Sigmoid colon (tissue), 7 donors: ENCODE measurements around the gene ABLIM3. TPM values are rescaled to one million over a fixed set of nuclear protein-coding genes. Genes with fewer than 3 reads are reported as not detected.

ENCODE experiments used
- DNase-seq: peaks from one replicate; pipeline ENCODE4 v3.0.0-alpha.2; 2019
- H3K27ac ChIP-seq, 4 donors: fragments of 200-600 bp; sonication (generic); one replicate each; pipeline ENCODE4 v1.5.1; 2016 to 2019; ENCODE audit warnings: mild to moderate bottlenecking in 1 of 4
- H3K27me3 ChIP-seq, 3 donors: fragments of 200-600 bp; sonication (generic); one replicate each; pipeline ENCODE4 v1.5.1; 2019; ENCODE audit warnings: mild to moderate bottlenecking in 1 of 3
- H3K36me3 ChIP-seq, 4 donors: fragments of 200-600 bp; sonication (generic); one replicate each; pipeline ENCODE4 v1.5.1; 2016 to 2019
- H3K4me1 ChIP-seq, 4 donors: fragments of 200-600 bp; sonication (generic); one replicate each; pipeline ENCODE4 v1.5.1; 2017 to 2019
- H3K4me3 ChIP-seq, 4 donors: fragments of 200-600 bp; sonication (generic); one replicate each; pipeline ENCODE4 v1.5.1; 2017 to 2019; ENCODE audit warnings: mild to moderate bottlenecking in 2 of 4, moderate library complexity in 1 of 4
- H3K9me3 ChIP-seq, 4 donors: fragments of 200-600 bp in 3 of 4; sonication (generic) in 3 of 4; one replicate each; pipeline versions ENCODE4 v1.5.1 to v1.6.1; 2013 to 2019
- CTCF ChIP-seq, 4 experiments: fragments of 450-650 bp in 3 of 4; fragments of 200-600 bp in 1 of 4; IDR thresholded peaks; one replicate each; pipeline ENCODE4 v1.5.1; 2016 to 2019; ENCODE audit warnings: antibody characterized with exemption in 4 of 4, mild to moderate bottlenecking in 3 of 4, moderate library complexity in 2 of 4
- EP300 ChIP-seq, 4 donors: sonication (generic); formaldehyde crosslinking; IDR thresholded peaks; one replicate each; pipeline ENCODE4 v1.6.1; 2017; ENCODE audit warnings: antibody characterized with exemption in 4 of 4
- POLR2A ChIP-seq, 2 donors: fragments of 450-650 bp; IDR thresholded peaks; one replicate each; pipeline ENCODE4 v1.6.1; 2016; ENCODE audit warnings: antibody characterized with exemption in 2 of 2, mild to moderate bottlenecking in 2 of 2, moderate library complexity in 2 of 2
- WGBS, 2 donors: extraction: QIAGEN DNeasy Blood & Tissue Kit; methylation state at CpG; one replicate each; pipeline ENCODE4 v1.1.7; 2013; 5-methylcytosine and 5-hydroxymethylcytosine counted together
- intact Hi-C: fragments of 100-400 bp; cut with DNase I; formaldehyde crosslinking; loops from one replicate; pipeline ENCODE4 v1.15.1; 2023
- polyA plus RNA-seq, 3 donors: library from polyadenylated mRNA; stranded (reverse); fragments of 200-250 nt; gene quantifications; one replicate each; pipeline ENCODE4 v1.2.3, GENCODE V29; 2013
- total RNA-seq, 4 donors: library from RNA; depleted of rRNA; stranded (reverse); fragments of >200 nt; gene quantifications; one replicate each; pipeline ENCODE4 v1.1.0, GENCODE V29; 2016
- donor health status: healthy with polysubstance abuse.
- donor health status: Bipolar disorder and iron deficiency.
- donor health status: healthy.

Gene ABLIM3
- total and polyA plus RNA-seq, 7 donors: 5.8 to 19.9 (median 11.4) TPM

GRCh38 chr5:149309354-149309753, 168.1 kb downstream of the ABLIM3 start:
- 81 to 88% methylated on average over 6 of the region's 6 CpGs for WGBS, 2 donors
- no peak overlapping the region for H3K4me3 ChIP-seq
- H3K4me1 ChIP-seq: no peaks in the 10 kb centered on the region
- DNase-seq: no peak
- H3K9me3 ChIP-seq: no peaks in the 10 kb centered on the region
- no peaks in the 10 kb centered on the region for H3K36me3 ChIP-seq
- H3K27me3 ChIP-seq: no peaks in the 10 kb centered on the region
- intact Hi-C loops: no loop called here
- TF ChIP-seq CTCF (IDR thresholded peaks at IDR 0.05): no peak
- no peak for TF ChIP-seq POLR2A (IDR thresholded peaks at IDR 0.05)
- TF ChIP-seq EP300 (IDR thresholded peaks at IDR 0.05): no peak
- H3K27ac ChIP-seq: no peak overlapping the region

Other genes with a start within 250 kb of the ABLIM3 start
- 1 to 10 TPM in 3 of 4 donors, under 1 TPM in 1; 0.66 to 8.3 (median 3.7) TPM for gene SH3TC2, start 78.4 kb upstream of the ABLIM3 start, total RNA-seq
- 1 to 10 TPM in 1 of 3 donors, under 1 TPM in 1, not detected in 1; under 0.01 to 1.0 TPM for gene SH3TC2, start 78.4 kb upstream of the ABLIM3 start, polyA plus RNA-seq
- 1 to 10 TPM; 5.6 to 8.6 (median 7.1) TPM for gene AFAP1L1, start 130.4 kb downstream of the ABLIM3 start, total RNA-seq
- gene AFAP1L1, start 130.4 kb downstream of the ABLIM3 start, polyA plus RNA-seq: 1 to 10 TPM in 2 of 3 donors, under 1 TPM in 1; 0.23 to 4.2 (median 3.0) TPM
- 10 to 100 TPM in 3 of 4 donors, 1 to 10 TPM in 1; 8.8 to 16.3 (median 12.9) TPM for gene GRPEL2, start 204.0 kb downstream of the ABLIM3 start, total RNA-seq
- 1 to 10 TPM; 2.5 to 8.7 (median 4.2) TPM for gene GRPEL2, start 204.0 kb downstream of the ABLIM3 start, polyA plus RNA-seq
- gene PCYOX1L, start 216.6 kb downstream of the ABLIM3 start, total RNA-seq: 1 to 10 TPM; 2.5 to 3.9 (median 3.5) TPM
- gene PCYOX1L, start 216.6 kb downstream of the ABLIM3 start, polyA plus RNA-seq: 1 to 10 TPM in 2 of 3 donors, under 1 TPM in 1; 0.69 to 7.4 (median 1.2) TPM
- 1 to 10 TPM; 3.0 to 9.6 (median 5.6) TPM for gene IL17B, start 237.8 kb downstream of the ABLIM3 start, total RNA-seq
- under 1 TPM in 1 of 3 donors, not detected in 2; 0.82 TPM for gene IL17B, start 237.8 kb downstream of the ABLIM3 start, polyA plus RNA-seq